SK-N-SH treated with all-trans-retinoic acid at 6 μM for 48 hours (cell line): ENCODE measurements around the gene COX4I1.

ENCODE experiments used
- ATAC-seq: fragments of 200-7000 bp; cut with Tn5 transposase; 3 replicates; pipeline ENCODE4 v1.9.1; 2020; ENCODE audit warnings: mild to moderate bottlenecking, moderate library complexity
- ARNTL ChIP-seq: fragments of 450-650 bp; formaldehyde crosslinking; IDR thresholded peaks from 2 replicates; pipeline ENCODE4 v1.5.0; 2020; ENCODE audit warnings: low read depth, mild to moderate bottlenecking, moderate library complexity, borderline replicate concordance
- CSDC2 ChIP-seq: fragments of 250-450 bp; sonication (Bioruptor Pico); IDR thresholded peaks from 2 replicates; pipeline ENCODE4 v1.5.0; 2020; ENCODE audit warnings: mild to moderate bottlenecking, moderate library complexity
- ESRRG ChIP-seq: fragments of 250-450 bp; sonication (Bioruptor Pico); IDR thresholded peaks from 2 replicates; pipeline ENCODE4 v1.6.1; 2021; ENCODE audit warnings: mild to moderate bottlenecking
- GLIS3 ChIP-seq: fragments of 250-450 bp; sonication (Bioruptor Pico); IDR thresholded peaks from 2 replicates; pipeline ENCODE4 v1.5.0; 2020; ENCODE audit warnings: mild to moderate bottlenecking, moderate library complexity
- ISL1 ChIP-seq: fragments of 250-450 bp; sonication (Bioruptor Pico); IDR thresholded peaks from 2 replicates; pipeline ENCODE4 v2.1.2; 2022; ENCODE audit warnings: mild to moderate bottlenecking, moderate library complexity
- OSR1 ChIP-seq: fragments of 250-450 bp; sonication (Bioruptor Pico); IDR thresholded peaks from 2 replicates; pipeline ENCODE4 v1.8.0; 2022; ENCODE audit warnings: moderate library complexity, mild to moderate bottlenecking, inconsistent platforms
- PPARA ChIP-seq: fragments of 250-450 bp; sonication (Bioruptor Pico); IDR thresholded peaks from 2 replicates; pipeline ENCODE4 v1.5.0; 2020; ENCODE audit warnings: mild to moderate bottlenecking, borderline replicate concordance
- RARB ChIP-seq: fragments of 250-450 bp; sonication (Bioruptor Pico); IDR thresholded peaks from 2 replicates; pipeline ENCODE4 v1.8.0; 2021; ENCODE audit warnings: mild to moderate bottlenecking, moderate library complexity
- TCF4 ChIP-seq: fragments of 250-450 bp; sonication (Bioruptor Pico); IDR thresholded peaks from 2 replicates; pipeline ENCODE4 v1.8.0; 2021; ENCODE audit warnings: mild to moderate bottlenecking, moderate library complexity, borderline replicate concordance
- TOX ChIP-seq: fragments of 250-450 bp; sonication (Bioruptor Pico); IDR thresholded peaks from 2 replicates; pipeline ENCODE4 v1.8.0; 2021; ENCODE audit warnings: mild to moderate bottlenecking, moderate library complexity, borderline replicate concordance
- ZC3H10 ChIP-seq: fragments of 250-450 bp; sonication (Bioruptor Pico); IDR thresholded peaks from 2 replicates; pipeline ENCODE4 v1.5.1; 2021; ENCODE audit warnings: mild to moderate bottlenecking, moderate library complexity
- ZFP3 ChIP-seq: fragments of 250-450 bp; sonication (Bioruptor Pico); IDR thresholded peaks from 2 replicates; pipeline ENCODE4 v1.5.0; 2020; ENCODE audit warnings: mild to moderate bottlenecking, moderate library complexity
- ZFP30 ChIP-seq: fragments of 450-650 bp; formaldehyde crosslinking; IDR thresholded peaks from 2 replicates; pipeline ENCODE4 v1.5.0; 2022; ENCODE audit warnings: mild to moderate bottlenecking, moderate library complexity
- ZNF565 ChIP-seq: fragments of 450-650 bp; formaldehyde crosslinking; conservative IDR thresholded peaks from 2 replicates; pipeline ENCODE4 v1.5.0; 2020; ENCODE audit warnings: low read depth, mild to moderate bottlenecking, moderate library complexity
- ZNF70 ChIP-seq: fragments of 450-650 bp; formaldehyde crosslinking; IDR thresholded peaks from 2 replicates; pipeline ENCODE4 v1.5.0; 2020; ENCODE audit warnings: mild to moderate bottlenecking, moderate library complexity
- ZNF8 ChIP-seq: fragments of 450-650 bp; formaldehyde crosslinking; IDR thresholded peaks from 2 replicates; pipeline ENCODE4 v1.5.0; 2020; ENCODE audit warnings: mild to moderate bottlenecking, moderate library complexity
- TF ChIP-seq, protein P1 (sequence below): fragments of 250-450 bp; sonication (Bioruptor Pico); IDR thresholded peaks from 2 replicates; pipeline ENCODE4 v1.8.0; 2021; ENCODE audit warnings: low read depth, mild to moderate bottlenecking, moderate library complexity, borderline replicate concordance
- TF ChIP-seq, protein P2 (sequence below): fragments of 250-450 bp; sonication (Bioruptor Pico); IDR thresholded peaks from 2 replicates; pipeline ENCODE4 v1.8.0; 2020; ENCODE audit warnings: mild to moderate bottlenecking, moderate library complexity, borderline replicate concordance
- TF ChIP-seq, protein P3 (sequence below): fragments of 250-450 bp; sonication (Bioruptor Pico); IDR thresholded peaks from 2 replicates; pipeline ENCODE4 v1.5.0; 2020; ENCODE audit warnings: mild to moderate bottlenecking, moderate library complexity
- TF ChIP-seq, protein P4 (sequence below): fragments of 250-450 bp; sonication (Bioruptor Pico); IDR thresholded peaks from 2 replicates; pipeline ENCODE4 v1.5.1; 2021; ENCODE audit warnings: mild to moderate bottlenecking, moderate library complexity

COX4I1 gene

DNA sequence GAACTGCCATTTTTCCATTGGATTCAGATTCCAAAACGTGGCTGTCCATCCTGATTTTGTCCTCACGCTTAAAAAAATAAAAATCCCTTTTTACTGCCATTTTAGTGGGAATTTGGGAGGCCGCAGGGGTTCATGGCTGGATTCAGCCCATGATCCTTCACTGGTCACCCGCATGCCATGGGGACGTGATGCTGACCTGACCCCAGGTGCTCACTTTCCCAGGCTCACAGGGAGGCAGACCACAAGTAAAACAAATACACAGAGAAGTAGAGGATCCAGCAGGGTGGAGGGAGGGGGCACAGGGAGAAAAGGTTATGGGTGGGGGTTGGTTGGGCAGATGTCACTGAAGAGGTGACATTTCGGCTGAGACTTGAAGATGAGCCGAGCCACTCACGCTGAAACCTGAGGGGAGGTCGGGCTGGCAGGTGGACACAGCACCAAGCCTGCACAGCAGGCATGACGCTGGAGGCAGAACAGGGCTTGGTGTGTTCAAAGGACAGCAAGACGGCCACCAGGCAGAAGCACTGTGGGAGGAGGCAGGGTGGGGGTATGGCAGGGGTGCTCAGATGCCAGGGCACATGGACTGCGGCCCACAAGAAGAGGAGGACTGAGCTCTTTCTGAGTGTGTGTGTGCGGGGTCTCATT, 10.7 kb downstream of the COX4I1 start:
- no peak for TF ChIP-seq TOX (CRISPR knock-in tag)
- no peak for ATAC-seq

DNA sequence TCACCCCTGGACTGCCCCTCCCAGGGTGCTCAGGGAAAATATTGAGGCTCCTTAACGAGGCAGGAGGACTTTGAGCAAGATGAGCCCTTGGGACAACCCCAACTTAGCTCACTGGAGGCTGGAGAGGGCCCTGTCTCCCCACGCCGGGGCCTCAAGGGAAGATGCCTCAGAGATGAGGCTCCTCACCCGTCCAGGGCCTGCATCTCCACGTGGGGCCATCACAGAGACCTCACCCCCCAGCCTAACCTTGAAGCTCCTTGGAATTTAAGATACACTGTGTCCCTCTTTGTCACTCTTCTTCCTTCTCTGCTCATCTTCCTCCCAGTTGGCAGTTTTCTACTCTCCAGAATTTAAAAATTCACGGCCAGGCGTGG, 11.2 kb downstream of the COX4I1 start:
- no peak for ATAC-seq
- TF ChIP-seq, protein P1, sequence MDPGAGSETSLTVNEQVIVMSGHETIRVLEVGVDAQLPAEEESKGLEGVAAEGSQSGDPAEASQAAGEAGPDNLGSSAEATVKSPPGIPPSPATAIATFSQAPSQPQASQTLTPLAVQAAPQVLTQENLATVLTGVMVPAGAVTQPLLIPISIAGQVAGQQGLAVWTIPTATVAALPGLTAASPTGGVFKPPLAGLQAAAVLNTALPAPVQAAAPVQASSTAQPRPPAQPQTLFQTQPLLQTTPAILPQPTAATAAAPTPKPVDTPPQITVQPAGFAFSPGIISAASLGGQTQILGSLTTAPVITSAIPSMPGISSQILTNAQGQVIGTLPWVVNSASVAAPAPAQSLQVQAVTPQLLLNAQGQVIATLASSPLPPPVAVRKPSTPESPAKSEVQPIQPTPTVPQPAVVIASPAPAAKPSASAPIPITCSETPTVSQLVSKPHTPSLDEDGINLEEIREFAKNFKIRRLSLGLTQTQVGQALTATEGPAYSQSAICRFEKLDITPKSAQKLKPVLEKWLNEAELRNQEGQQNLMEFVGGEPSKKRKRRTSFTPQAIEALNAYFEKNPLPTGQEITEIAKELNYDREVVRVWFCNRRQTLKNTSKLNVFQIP: no peak
- TF ChIP-seq ZNF70: no peak
- TF ChIP-seq ZNF8: no peak
- no peak for TF ChIP-seq TOX (CRISPR knock-in tag)
- TF ChIP-seq ISL1 (CRISPR knock-in tag): no peak
- no peak for TF ChIP-seq GLIS3 (CRISPR knock-in tag)
- no peak for TF ChIP-seq CSDC2 (CRISPR knock-in tag)
- TF ChIP-seq ESRRG (CRISPR knock-in tag): no peak
- TF ChIP-seq ARNTL (CRISPR knock-in tag): no peak
- no peak for TF ChIP-seq OSR1 (CRISPR knock-in tag)
- TF ChIP-seq TCF4: no peak
- TF ChIP-seq ZFP3: no peak
- no peak for TF ChIP-seq ZC3H10 (CRISPR knock-in tag)

DNA sequence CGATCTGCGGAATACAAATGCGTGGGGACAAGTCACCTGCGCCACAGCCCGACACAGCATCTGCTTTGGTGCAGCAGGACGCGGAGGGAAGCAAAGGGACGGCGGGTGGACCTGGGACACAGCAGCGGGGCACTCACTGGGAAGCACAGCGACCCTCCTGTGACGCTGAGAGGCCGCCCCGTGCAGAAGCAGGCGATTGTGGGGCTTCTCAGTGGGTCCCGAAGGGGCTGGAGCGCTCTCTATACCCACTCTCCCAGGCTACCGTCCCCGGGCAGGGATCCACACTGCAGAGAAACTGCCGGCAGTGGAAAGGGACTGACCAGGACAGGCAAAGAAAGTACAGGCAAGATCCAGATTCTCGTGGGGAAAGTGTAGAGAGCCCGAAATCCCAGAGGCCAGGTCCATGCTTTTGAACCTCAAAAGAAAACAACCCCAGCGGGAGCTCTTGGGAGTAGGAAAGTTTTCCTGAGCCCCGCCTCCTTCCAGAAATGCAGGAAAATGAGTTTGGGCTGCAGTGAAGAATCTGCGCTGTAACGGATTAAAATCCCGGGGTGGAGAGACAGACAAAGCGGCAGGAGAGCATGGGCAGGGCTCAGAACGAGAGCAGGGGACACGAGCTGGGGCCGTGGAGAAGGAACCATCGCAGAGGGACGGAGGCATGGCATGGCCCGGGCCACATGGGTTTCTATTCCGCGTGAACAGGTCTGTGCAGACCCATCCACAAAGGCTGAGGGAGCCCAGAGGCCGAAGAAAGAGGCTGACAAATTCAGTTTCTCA, 12.7 kb downstream of the COX4I1 start:
- peak; percentile 71 for ATAC-seq
- TF ChIP-seq ZNF8 (no peak), ZC3H10 (CRISPR knock-in tag) (no peak), ZFP3 (no peak), PPARA (CRISPR knock-in tag) (no peak), ESRRG (CRISPR knock-in tag) (no peak), ZNF70 (no peak), ZFP30 (CRISPR knock-in tag) (no peak), ZNF565 (CRISPR knock-in tag) (no peak), CSDC2 (CRISPR knock-in tag) (no peak), TCF4 (no peak), RARB (CRISPR knock-in tag) (no peak)
- TF ChIP-seq, protein P1: no peak
- TF ChIP-seq, protein P2, sequence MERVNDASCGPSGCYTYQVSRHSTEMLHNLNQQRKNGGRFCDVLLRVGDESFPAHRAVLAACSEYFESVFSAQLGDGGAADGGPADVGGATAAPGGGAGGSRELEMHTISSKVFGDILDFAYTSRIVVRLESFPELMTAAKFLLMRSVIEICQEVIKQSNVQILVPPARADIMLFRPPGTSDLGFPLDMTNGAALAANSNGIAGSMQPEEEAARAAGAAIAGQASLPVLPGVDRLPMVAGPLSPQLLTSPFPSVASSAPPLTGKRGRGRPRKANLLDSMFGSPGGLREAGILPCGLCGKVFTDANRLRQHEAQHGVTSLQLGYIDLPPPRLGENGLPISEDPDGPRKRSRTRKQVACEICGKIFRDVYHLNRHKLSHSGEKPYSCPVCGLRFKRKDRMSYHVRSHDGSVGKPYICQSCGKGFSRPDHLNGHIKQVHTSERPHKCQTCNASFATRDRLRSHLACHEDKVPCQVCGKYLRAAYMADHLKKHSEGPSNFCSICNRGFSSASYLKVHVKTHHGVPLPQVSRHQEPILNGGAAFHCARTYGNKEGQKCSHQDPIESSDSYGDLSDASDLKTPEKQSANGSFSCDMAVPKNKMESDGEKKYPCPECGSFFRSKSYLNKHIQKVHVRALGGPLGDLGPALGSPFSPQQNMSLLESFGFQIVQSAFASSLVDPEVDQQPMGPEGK (CRISPR knock-in tag): no peak
- TF ChIP-seq, protein P3, sequence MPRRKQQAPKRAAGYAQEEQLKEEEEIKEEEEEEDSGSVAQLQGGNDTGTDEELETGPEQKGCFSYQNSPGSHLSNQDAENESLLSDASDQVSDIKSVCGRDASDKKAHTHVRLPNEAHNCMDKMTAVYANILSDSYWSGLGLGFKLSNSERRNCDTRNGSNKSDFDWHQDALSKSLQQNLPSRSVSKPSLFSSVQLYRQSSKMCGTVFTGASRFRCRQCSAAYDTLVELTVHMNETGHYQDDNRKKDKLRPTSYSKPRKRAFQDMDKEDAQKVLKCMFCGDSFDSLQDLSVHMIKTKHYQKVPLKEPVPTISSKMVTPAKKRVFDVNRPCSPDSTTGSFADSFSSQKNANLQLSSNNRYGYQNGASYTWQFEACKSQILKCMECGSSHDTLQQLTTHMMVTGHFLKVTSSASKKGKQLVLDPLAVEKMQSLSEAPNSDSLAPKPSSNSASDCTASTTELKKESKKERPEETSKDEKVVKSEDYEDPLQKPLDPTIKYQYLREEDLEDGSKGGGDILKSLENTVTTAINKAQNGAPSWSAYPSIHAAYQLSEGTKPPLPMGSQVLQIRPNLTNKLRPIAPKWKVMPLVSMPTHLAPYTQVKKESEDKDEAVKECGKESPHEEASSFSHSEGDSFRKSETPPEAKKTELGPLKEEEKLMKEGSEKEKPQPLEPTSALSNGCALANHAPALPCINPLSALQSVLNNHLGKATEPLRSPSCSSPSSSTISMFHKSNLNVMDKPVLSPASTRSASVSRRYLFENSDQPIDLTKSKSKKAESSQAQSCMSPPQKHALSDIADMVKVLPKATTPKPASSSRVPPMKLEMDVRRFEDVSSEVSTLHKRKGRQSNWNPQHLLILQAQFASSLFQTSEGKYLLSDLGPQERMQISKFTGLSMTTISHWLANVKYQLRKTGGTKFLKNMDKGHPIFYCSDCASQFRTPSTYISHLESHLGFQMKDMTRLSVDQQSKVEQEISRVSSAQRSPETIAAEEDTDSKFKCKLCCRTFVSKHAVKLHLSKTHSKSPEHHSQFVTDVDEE: no peak
- TF ChIP-seq, protein P4, sequence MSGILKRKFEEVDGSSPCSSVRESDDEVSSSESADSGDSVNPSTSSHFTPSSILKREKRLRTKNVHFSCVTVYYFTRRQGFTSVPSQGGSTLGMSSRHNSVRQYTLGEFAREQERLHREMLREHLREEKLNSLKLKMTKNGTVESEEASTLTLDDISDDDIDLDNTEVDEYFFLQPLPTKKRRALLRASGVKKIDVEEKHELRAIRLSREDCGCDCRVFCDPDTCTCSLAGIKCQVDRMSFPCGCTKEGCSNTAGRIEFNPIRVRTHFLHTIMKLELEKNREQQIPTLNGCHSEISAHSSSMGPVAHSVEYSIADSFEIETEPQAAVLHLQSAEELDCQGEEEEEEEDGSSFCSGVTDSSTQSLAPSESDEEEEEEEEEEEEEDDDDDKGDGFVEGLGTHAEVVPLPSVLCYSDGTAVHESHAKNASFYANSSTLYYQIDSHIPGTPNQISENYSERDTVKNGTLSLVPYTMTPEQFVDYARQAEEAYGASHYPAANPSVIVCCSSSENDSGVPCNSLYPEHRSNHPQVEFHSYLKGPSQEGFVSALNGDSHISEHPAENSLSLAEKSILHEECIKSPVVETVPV: no peak
- TF ChIP-seq, all 23 proteins: peak for 0
